Colon (tissue), 2 donors: ENCODE data around the gene PSTK.

Source experiments
- FAIRE-seq: peaks from 2 replicates; lab custom pipeline; 2012; peaks lifted over from hg19 to GRCh38; lab: Jason Lieb, UNC
- donor health status: control.
- donor health status: control.

The PSTK gene

GRCh38 chr10:122980209-122981065 is at the start of gene PSTK:
PSTK (plus strand) TSS chr10:122980401; CDS start chr10:122980480, 79 bp downstream.
- FAIRE-seq, result no peak

- no peak for FAIRE-seq
Observed at GRCh38 chr10:122931088-122931906, 48.9 kb upstream of the PSTK start.

- no peak for FAIRE-seq
Observed at GRCh38 chr10:122939133-122939855, 40.9 kb upstream of the PSTK start.

GRCh38 chr10:122939856-122940543 is 40.2 kb upstream of the PSTK start:
- FAIRE-seq, result no peak

GRCh38 chr10:122949296-122949695 is 30.9 kb upstream of the PSTK start:
- no peak for FAIRE-seq

GRCh38 chr10:122953902-122954730 is 26.1 kb upstream of the PSTK start, which contains the start of gene C10orf88:
C10orf88 (minus strand) TSS chr10:122954227; CDS start chr10:122954178, 49 bp downstream.
- FAIRE-seq, result no peak

GRCh38 chr10:122954731-122955050 is 25.5 kb upstream of the PSTK start:
- FAIRE-seq, result no peak

- no peak for FAIRE-seq
Observed at GRCh38 chr10:122955892-122956291, 24.3 kb upstream of the PSTK start.

- no peak for FAIRE-seq
Observed at GRCh38 chr10:122957474-122957873, 22.7 kb upstream of the PSTK start.

- FAIRE-seq, result no peak
Observed at GRCh38 chr10:122962405-122962804, 17.8 kb upstream of the PSTK start.

- no peak for FAIRE-seq
Observed at GRCh38 chr10:122966879-122967278, 13.3 kb upstream of the PSTK start.

GRCh38 chr10:122968698-122969097 is 11.5 kb upstream of the PSTK start:
- FAIRE-seq, result no peak

- no peak for FAIRE-seq
Observed at GRCh38 chr10:122974023-122974422, 6.2 kb upstream of the PSTK start.

GRCh38 chr10:122974543-122975064 is 5.6 kb upstream of the PSTK start:
- no peak for FAIRE-seq

GRCh38 chr10:122981066-122981464 is 864 bp downstream of the PSTK start:
- no peak for FAIRE-seq

GRCh38 chr10:122983898-122984297 is 3.7 kb downstream of the PSTK start:
- FAIRE-seq, result no peak

- no peak for FAIRE-seq
Observed at GRCh38 chr10:122984708-122985107, 4.5 kb downstream of the PSTK start.

GRCh38 chr10:122986335-122986734 is 6.1 kb downstream of the PSTK start:
- FAIRE-seq, result no peak

- FAIRE-seq, result no peak
Observed at GRCh38 chr10:122988501-122988900, 8.3 kb downstream of the PSTK start.

GRCh38 chr10:122990278-122990677 is 10.1 kb downstream of the PSTK start:
- FAIRE-seq, result no peak
